ENCODE data around the gene DNAJB14.

Gene DNAJB14

GRCh38 chr4:99868126-99868596 is 78.3 kb downstream of the DNAJB14 start:
- H3K27ac ChIP-seq, result no peak overlapping the region
- TF ChIP-seq, protein P1, sequence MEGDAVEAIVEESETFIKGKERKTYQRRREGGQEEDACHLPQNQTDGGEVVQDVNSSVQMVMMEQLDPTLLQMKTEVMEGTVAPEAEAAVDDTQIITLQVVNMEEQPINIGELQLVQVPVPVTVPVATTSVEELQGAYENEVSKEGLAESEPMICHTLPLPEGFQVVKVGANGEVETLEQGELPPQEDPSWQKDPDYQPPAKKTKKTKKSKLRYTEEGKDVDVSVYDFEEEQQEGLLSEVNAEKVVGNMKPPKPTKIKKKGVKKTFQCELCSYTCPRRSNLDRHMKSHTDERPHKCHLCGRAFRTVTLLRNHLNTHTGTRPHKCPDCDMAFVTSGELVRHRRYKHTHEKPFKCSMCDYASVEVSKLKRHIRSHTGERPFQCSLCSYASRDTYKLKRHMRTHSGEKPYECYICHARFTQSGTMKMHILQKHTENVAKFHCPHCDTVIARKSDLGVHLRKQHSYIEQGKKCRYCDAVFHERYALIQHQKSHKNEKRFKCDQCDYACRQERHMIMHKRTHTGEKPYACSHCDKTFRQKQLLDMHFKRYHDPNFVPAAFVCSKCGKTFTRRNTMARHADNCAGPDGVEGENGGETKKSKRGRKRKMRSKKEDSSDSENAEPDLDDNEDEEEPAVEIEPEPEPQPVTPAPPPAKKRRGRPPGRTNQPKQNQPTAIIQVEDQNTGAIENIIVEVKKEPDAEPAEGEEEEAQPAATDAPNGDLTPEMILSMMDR (conservative IDR thresholded peaks at IDR 0.05), result no peak
- TF ChIP-seq ZFX (IDR thresholded peaks at IDR 0.05), result no peak

- no peak for TF ChIP-seq ZFX (IDR thresholded peaks at IDR 0.05)
- H3K27ac ChIP-seq, result no peak overlapping the region
Observed at GRCh38 chr4:99863804-99864203, 82.6 kb downstream of the DNAJB14 start.

GRCh38 chr4:99861120-99861905 is 85.1 kb downstream of the DNAJB14 start:
- no peak for TF ChIP-seq ZFX (IDR thresholded peaks at IDR 0.05)
- TF ChIP-seq, protein P1 (conservative IDR thresholded peaks at IDR 0.05), result no peak

GRCh38 chr4:99860521-99860920 is 85.9 kb downstream of the DNAJB14 start:
- TF ChIP-seq, protein P1 (conservative IDR thresholded peaks at IDR 0.05), result no peak
- no peak for TF ChIP-seq ZFX (IDR thresholded peaks at IDR 0.05)
- H3K27ac ChIP-seq, result no peak overlapping the region

More at GRCh38 chr4:99861120-99861905, 85.1 kb downstream of the DNAJB14 start:
- H3K27ac ChIP-seq, result no peak overlapping the region

DNA sequence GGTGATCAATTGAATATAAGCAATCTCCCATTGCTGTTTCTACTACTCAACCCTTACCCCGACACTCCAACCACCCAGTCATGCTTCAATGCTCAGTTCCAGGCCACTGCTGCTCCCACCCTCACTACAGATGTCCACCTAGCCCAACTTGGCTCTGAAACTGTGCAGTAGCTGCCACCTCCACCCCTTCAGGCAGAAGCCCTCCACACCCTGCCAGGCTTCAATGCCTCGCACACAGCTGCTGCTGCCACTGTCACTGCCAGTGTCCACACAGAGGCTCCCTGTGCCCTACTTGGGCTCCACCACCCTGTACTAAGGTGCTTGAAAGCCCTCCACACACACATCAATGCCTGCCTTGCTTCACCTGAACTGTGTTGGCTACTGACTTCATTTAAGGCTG is 86.8 kb downstream of the DNAJB14 start:
- TF ChIP-seq, protein P1 (conservative IDR thresholded peaks at IDR 0.05), result no peak
- no peak for TF ChIP-seq ZFX (IDR thresholded peaks at IDR 0.05)
- H3K27ac ChIP-seq, result no peak overlapping the region

DNA sequence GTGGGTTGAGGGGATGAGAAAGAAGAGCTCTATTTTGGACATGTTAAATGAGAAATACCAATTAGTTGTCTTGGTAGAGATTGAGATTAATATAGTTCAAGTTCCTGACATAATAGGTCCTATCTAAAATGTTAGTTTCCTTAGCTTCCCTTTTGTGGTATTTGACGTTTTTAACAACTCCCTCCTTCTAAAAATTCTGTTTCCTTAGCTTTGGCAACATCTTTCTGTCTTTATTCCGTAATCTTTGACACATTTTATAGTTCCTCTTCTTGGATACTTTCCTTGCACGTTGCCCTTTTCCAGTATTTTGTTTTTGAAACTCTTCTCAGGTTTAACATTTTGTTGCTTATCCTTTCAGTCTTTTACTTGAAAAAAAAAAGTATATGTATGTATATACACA is 89.1 kb downstream of the DNAJB14 start:
- TF ChIP-seq, protein P1 (conservative IDR thresholded peaks at IDR 0.05), result no peak
- no peak for TF ChIP-seq ZFX (IDR thresholded peaks at IDR 0.05)
- H3K27ac ChIP-seq, result no peak overlapping the region

GRCh38 chr4:99856166-99856565 is 90.3 kb downstream of the DNAJB14 start:
- TF ChIP-seq, protein P1 (conservative IDR thresholded peaks at IDR 0.05), result no peak
- no peak for TF ChIP-seq ZFX (IDR thresholded peaks at IDR 0.05)
- no peak overlapping the region for H3K27ac ChIP-seq

DNA sequence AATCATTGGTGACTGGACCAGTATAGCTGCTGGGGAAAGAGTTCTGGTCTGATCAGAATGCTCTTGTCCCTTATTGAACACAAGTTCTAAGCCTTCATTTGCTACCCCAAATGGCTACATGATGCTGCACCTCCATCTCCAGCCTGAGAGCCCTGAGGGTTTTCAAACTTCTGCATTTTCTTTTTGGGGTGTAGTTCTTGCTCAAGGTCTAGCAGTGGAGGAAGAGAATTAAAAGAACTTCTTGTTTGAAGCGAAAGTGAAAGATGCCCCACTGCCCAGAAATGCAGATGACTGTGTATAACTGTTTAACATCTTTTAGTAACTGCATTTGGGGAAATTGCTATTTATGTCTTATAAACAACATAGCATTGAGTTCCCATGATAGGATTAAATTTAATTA is 90.7 kb downstream of the DNAJB14 start:
- no peak for TF ChIP-seq ZFX (IDR thresholded peaks at IDR 0.05)
- TF ChIP-seq, protein P1 (conservative IDR thresholded peaks at IDR 0.05), result no peak
- H3K27ac ChIP-seq, result no peak overlapping the region
